ENCODE measurements around the gene PTPRN2.

- no peak for TF ChIP-seq CTCF (conservative IDR thresholded peaks at IDR 0.05)
- no peak for TF ChIP-seq EZH2 (IDR thresholded peaks at IDR 0.05; ENCODE audit: low read depth)
Observed at GRCh38 chr7:158518980-158519632, 68.5 kb downstream of the PTPRN2 start.

Data from PC-9 (cell line).